Measurements from ENCODE around the gene CLINT1. TPM values are rescaled to one million over a fixed set of nuclear protein-coding genes. Genes with fewer than 3 reads are reported as not detected.

Gene CLINT1
- polyA plus RNA-seq (2011; rRNA removed) (103 and 107 TPM in 2 replicates), polyA minus RNA-seq (2011; rRNA and poly(A)+ RNA removed) (186 and 234 TPM in 2 replicates)

- CTCF ChIA-PET, result interaction anchor here (0.7 to 3.5 kb wide), 5 partner anchors 38 to 96 kb away, joined by 3 to 25 read pairs (median 3); no protein-coding TSS in a partner anchor
- Histone ChIP-seq H3K4me3 (ENCODE audit: low read depth, low read length) (peak within 1 kb of the TSS; percentile 92), H3K27me3 (ENCODE audit: control insufficient read depth, insufficient read depth, low read length) (no peaks in the 10 kb centered on the region), H3K27ac (ENCODE audit: low read depth, low read length) (peak within 1 kb of the TSS; percentile 77), H3K9me3 (ENCODE audit: control insufficient read depth, insufficient read depth, low read length) (no peaks in the 10 kb centered on the region; the same call in 1 of the 2 replicates)
- POLR2A ChIA-PET, result interaction anchor here (0.5 to 1.4 kb wide), 4 partner anchors 36 to 1144 kb away, joined by 3 to 8 read pairs (median 3); no protein-coding TSS in a partner anchor
- no peak for TF ChIP-seq CTCF (IDR thresholded peaks at IDR 0.05; ENCODE audit: low read depth, low read length)
- peak; percentile 41 for DNase-seq (ENCODE audit: low read depth, low spot score)
Observed at GRCh38 chr5:157858527-157859226, at the start of gene CLINT1. TSS of gene CLINT1 (minus strand) at chr5:157859145. CDS start at chr5:157858970, 175 bp downstream.

GRCh38 chr5:157908459-157908858, 49.5 kb upstream of the CLINT1 start:
- H3K4me3 ChIP-seq (ENCODE audit: low read depth, low read length), result no peak overlapping the region
- no peak for TF ChIP-seq CTCF (IDR thresholded peaks at IDR 0.05; ENCODE audit: low read depth, low read length)
- no peak overlapping the region for H3K27ac ChIP-seq (ENCODE audit: low read depth, low read length)
- ChIA-PET POLR2A (no interaction called here), CTCF (interaction anchor here (0.8 to 1.5 kb wide), 3 partner anchors 9 to 146 kb away, joined by 3 to 8 read pairs (median 3); no protein-coding TSS in a partner anchor)
- H3K27me3 ChIP-seq (ENCODE audit: control insufficient read depth, insufficient read depth, low read length), result peaks cover 3% of the 10 kb centered on the region
- no peak for DNase-seq (ENCODE audit: low read depth, low spot score)
- H3K9me3 ChIP-seq (ENCODE audit: control insufficient read depth, insufficient read depth, low read length), result no peaks in the 10 kb centered on the region

GRCh38 chr5:157907479-157907878, 48.5 kb upstream of the CLINT1 start:
- TF ChIP-seq CTCF (IDR thresholded peaks at IDR 0.05; ENCODE audit: low read depth, low read length), result no peak
- Histone ChIP-seq H3K9me3 (ENCODE audit: control insufficient read depth, insufficient read depth, low read length) (no peaks in the 10 kb centered on the region), H3K27ac (ENCODE audit: low read depth, low read length) (no peak overlapping the region), H3K27me3 (ENCODE audit: control insufficient read depth, insufficient read depth, low read length) (no peaks in the 10 kb centered on the region), H3K4me3 (ENCODE audit: low read depth, low read length) (no peak overlapping the region)
- ChIA-PET CTCF (interaction anchor here (0.8 to 1.5 kb wide), 4 partner anchors 10 to 52 kb away, joined by 3 to 8 read pairs (median 4); partner anchors contain the start of gene CLINT1), POLR2A (no interaction called here)
- no peak for DNase-seq (ENCODE audit: low read depth, low spot score)

GRCh38 chr5:157903117-157903450, 44.1 kb upstream of the CLINT1 start:
- DNase-seq (ENCODE audit: low read depth, low spot score), result no peak
- no peak for TF ChIP-seq CTCF (IDR thresholded peaks at IDR 0.05; ENCODE audit: low read depth, low read length)
- no peak overlapping the region for H3K27ac ChIP-seq (ENCODE audit: low read depth, low read length)
- ChIA-PET CTCF (interaction anchor here (0.7 to 2.4 kb wide), 3 partner anchors 45 to 160 kb away, joined by 3 to 11 read pairs (median 3); no protein-coding TSS in a partner anchor), POLR2A (no interaction called here)
- H3K9me3 ChIP-seq (ENCODE audit: control insufficient read depth, insufficient read depth, low read length), result no peaks in the 10 kb centered on the region
- H3K27me3 ChIP-seq (ENCODE audit: control insufficient read depth, insufficient read depth, low read length), result no peaks in the 10 kb centered on the region
- H3K4me3 ChIP-seq (ENCODE audit: low read depth, low read length), result no peak overlapping the region

Data from AG04450 (cell line).